Stimulated activated CD8-positive, alpha-beta memory T cell treated with anti-CD3 and anti-CD28 coated beads, Interleukin-7, amount 100 ng/mL, for 1 hour (primary cell): ENCODE results near the gene CHST11.

ENCODE experiments used
- DNase-seq, 2 donors: peaks; one replicate each; pipeline ENCODE4 v3.0.0-alpha.2; 2020; ENCODE audit warnings: low read depth in 2 of 2

Gene CHST11

GRCh38 chr12:104583301-104583700, 126.6 kb downstream of the CHST11 start:
- no peak for DNase-seq

DNA sequence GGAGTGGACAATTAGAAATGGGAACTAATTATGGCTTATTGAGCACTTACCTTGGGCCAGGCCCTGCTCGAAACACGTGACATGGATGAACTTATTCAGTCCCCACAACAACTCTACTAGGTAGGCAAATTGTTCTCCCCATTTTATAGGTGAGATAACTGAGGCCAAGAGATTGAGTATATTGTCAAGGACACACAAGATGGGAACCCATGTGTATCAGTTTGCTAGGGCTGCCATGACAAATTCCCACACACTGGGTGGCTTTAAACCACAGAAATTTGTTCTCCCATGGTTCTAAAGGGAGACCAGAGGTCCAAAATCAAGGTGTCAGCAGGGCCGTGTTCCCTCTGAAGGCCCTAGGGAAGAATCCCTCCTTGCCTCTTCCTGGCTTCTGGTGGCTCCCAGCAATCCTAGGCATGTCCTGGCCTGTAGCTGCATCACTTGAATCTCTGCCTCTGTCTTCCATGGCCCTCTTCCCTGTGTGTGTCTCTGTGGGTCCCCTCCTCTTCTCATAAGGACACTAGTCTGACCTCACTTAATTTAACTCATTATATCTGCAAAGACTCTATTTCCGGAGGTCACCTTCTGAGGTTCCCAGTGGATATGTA, 128.8 kb downstream of the CHST11 start:
- DNase-seq, result no peak

GRCh38 chr12:104586351-104586919, 129.7 kb downstream of the CHST11 start:
- no peak for DNase-seq

GRCh38 chr12:104588047-104588920, 131.5 kb downstream of the CHST11 start:
- DNase-seq, result no peak

DNA sequence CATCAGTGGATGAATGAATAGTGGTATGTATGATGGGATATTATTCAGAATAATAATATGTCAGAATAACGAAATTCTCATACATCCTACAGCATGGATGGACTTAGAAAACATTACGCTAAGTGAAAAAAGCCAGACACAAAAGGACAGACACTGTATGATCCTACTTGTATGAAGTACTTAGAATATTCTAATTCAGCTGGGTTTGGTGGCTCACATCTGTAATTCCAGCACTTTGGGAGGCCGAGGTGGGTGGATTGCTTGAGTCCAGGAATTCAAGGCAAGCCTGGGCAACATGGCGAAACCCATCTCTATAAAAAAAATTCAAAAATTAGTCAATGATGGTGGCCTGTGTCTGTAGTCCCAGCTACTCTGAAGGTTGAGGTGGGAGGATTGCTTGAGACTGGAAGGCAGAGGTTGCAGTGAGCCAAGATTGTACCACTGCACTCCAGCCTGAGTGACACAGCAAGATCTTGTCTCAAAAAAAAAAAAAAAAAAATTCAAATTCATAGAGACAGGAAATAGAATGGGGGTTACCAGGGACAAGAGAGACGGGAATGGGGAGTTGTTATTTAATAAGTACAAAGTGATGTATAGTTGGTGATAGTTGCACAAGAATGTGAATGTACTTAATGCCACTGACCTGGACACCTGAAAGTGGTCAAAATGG, 132.3 kb downstream of the CHST11 start:
- no peak for DNase-seq

DNA sequence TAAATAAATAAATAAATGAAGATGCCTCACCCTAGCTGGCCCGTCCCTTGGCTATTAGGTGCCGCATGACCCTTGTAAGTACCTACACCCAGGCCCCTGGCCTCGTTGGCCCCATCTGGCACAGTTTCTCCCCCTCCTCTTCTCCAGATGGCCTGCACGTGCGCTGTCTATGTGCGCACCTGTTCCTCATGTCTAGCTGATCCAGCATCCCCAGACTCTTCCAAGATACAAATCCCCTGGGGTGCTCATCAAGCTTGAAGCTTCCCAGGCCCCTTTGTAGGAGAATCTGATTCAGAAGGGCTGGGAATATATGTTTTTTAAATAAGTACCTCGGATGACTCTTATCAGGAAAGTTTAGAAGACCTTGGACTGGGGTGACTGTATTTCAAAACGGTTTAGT, 133.3 kb downstream of the CHST11 start:
- no peak for DNase-seq

DNA sequence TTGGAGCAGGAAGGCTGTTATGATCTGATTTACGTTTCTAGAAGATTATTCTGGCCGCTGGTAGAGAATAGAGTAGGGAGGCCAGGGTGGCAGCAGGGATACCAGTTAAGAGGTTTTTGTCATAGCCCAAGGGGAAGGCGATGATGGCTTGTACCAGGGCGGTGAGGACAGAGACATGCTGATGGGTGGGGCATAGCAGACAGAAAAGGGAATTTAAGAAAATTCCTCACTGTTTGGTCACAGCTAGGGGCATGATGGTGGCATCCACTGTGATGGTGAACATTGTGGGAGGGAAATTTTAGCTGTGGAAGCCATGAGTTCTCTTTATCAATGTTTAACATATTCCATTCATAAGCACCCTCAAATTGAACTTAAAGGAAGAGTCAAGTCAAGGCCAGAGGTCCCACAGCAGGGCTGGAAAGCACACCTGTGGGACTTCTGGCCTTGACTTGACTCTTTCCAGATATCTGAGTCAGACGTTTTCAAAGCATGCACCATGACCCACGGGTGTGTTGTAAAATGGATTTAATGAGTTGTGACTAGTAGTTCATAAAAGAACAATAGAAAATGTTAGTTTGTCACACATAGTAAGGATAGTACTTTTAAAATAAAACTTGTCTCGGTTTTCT, 134.6 kb downstream of the CHST11 start:
- DNase-seq, result no peak

DNA sequence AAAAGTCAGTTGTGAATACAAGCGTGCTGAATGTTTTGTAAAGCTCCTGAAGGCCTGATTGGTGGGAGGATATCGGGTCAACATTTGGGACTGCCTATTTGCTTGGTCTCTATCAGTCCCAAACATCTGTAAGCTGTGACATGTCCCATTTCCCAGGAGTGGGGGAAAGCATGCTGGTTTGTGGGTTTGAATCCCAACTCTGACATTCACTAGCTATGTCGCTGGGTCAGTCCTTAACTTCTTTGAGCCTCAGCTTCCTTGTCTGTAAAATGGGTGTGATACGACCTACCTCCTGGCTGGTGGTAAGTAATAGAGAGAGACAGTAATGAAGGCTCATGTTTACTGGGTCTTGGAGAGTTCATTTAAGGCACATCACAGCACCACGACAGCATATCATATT, 136.7 kb downstream of the CHST11 start:
- DNase-seq, result no peak

DNA sequence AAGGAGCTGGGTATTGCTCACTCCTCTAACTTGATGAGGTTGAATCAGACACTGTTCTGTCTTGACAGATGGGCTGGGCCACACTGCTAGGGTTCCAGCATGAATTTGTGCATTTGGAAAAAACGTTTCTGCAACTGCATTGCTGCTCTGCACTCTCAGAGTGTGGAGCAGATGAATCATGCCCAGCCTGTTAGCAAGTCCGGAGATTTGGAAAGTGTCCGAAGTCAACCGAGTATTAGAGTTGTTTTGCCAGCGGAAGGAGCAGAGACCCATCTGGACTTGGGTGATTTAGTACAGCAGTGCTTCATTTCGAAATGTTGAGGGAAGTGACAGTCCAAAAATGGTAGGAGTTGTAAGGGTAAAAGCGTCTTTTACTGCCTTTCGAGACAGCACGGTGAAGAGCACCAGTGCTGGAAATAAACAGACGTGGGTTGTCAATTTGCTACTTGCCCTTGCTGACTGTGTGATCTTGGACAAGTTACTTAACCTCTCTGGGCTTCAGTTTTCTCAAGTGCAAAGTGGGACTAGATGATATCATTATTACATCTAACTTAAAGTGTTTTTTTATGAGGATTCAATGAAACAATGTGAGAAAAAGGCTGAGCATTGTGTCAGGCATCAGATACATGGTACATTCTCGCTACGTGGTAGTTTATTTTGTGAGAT, 139.5 kb downstream of the CHST11 start:
- DNase-seq, result no peak

DNA sequence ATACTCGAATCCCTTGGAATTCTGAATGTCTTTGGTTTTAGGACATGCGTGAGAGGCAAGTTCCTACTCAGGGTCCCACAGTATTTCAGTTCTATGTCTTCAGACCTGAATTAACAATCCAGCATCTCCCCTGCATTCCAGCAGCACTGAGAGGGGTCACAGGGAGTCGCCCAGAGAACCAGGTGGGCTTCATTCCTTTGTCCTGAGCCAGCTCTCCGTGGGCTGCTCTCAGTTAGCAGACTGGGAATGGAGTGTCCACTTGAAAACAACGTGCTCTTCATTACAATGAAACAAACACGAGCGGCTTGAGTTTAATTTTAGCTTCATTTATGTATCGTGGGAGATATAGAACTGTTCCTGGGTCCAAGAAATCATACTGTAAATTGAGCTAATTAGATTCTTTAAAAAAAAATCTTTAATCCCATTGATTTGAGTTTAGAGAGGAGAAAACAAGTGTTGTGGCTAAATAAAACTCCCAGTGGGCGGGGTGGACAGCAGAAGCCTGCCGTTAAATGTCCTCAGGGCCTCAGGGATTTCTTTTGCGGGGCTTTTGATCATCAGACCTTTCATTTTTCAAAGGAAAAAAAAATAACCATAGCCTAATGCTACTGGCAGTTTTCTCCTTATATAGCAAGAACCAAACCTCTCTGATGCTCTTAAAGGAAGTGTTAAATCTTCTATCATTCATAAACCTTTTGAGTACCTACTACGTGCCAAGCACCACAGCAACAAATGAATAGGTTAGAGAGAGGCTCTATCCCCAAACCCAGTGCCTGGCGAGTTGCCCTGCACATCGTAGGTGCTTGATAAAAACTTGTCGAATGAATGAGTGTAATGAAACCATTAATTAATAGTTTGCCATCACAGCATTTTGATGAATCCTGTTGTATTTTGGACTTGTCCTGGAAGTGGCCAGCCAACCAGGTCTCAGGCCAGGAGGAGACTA, 140.4 kb downstream of the CHST11 start:
- DNase-seq, result no peak

GRCh38 chr12:104598342-104599271, 141.9 kb downstream of the CHST11 start:
- DNase-seq, result no peak

DNA sequence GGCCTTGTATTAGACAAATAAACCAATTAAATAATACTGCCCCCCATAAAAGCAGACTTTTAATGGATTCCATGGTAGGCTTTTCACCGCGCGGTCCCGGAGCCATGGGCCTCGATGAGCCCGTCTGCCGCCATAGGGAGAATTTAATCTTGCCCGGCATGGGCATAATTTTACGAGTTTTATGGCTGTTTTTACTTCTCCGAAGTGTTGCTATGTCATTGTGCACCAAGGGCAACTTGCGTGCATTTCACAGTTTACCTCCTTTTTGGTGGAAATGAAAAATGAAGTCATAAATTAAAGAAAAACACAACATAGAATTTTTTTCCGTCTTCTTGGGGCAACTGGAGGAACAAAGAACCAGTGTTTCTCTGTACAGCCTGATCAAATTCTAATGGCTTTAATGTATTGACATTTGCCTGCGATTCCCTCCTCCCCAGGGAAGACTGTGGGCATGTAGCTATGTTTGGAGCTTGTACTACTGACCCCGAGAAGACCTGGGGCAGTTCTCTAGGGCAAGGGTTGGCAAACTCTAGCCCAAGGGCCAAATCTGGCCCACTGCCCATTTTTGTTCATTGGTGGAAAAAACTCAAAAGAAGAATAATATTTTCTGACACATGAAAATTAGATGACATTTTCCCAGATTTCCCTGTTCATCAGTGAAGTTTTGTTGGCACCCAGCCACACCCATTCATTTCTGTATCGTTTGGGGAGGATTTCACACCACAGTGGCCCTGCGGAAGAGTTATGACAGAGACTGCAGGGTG, 142.7 kb downstream of the CHST11 start:
- no peak for DNase-seq

DNA sequence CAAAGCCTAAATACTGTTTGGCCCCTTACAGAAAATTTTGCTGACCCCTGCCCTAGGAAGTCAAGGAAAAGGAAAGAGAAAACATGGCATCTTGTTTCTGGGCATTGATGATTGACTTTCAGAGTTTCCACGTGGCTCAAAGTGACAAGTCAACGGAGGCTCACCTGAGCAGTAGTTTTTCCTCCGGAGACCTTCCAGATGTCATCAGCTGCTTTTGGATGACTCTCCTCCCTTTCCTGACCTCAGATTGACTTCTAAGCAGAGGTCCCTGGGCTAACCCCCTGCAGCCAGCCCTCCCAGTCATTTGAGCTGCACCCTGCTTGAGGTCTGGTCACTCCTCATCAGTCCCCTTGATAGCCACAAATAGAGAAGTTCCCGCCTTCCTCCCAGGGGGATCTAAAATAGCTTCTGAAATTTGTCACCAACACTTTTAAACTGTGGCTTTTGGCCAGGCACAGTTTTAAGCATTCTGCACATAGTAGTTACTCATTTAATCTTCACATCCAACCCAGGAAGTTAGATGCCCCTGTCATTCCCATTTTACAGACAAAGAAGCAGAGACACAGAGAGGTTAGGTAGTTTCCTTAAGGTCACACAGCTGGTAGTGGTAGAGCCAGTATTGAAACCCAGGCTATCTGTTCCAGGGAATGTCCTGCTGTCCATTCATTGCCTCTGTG, 143.4 kb downstream of the CHST11 start:
- DNase-seq, result no peak

DNA sequence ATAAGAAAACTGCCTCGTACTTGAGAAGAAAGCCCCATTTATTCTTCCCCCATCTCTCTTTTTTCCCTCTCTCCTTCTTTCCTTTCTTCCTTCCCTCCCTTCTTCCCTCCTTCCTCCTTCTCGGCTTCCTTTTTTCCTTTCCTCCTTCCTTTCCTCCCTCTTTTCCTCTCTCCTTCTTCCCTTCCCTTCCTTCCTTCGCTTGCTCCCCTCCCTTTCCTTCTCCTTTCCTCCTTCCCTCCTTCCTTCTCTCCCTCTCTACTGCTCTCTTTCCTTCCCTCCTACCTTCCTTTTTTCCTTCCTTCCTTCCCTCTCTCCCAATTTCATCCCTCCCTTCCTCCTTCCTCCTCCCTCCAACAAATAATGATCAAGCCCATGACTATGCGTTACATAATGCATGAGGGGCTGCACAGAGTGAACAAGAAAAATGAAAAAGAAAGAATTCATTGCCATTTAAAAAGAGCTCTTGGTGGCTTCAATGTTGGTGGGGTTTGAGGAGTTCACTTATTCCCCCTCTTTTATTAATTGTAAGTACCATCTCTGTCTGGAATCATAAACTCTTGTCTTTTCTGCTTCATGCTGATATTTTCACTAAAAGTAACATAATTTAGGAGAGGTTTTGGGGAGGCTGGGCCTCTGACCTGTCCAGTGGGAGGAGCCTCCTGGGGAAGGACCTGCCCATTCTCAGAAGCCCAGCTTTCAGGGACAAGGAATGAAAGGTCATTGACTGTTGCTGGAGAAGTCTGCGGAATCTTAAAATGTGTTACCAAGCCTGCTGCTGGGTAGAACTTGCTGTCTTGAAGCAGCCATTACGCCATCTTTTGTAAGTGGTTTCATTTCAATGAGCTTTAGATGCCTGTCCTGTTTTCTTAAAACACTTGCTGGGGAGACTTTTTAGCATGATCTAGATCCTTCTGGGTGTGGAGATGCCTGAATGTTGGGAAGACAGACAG, 144.3 kb downstream of the CHST11 start:
- DNase-seq, result no peak

GRCh38 chr12:104602406-104602805, 145.7 kb downstream of the CHST11 start:
- no peak for DNase-seq

DNA sequence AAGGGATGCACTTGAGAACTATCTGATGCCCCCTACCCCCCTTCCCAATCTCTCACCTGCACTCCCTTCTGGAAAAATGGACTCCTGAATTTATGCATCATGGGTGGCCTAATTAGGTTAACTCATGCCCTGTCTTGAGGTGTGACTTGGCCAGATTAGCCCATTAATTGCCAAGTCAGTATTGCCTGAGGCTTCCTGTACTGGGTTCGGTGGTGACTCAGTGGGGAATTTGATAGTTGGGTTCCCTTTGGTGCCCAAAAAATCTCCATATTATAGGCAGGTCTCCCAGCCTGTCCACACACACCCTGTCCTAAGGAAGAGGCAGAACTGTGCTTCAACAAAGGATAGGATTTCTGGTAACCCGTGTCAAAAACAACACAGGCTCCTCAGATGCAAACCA, 146.1 kb downstream of the CHST11 start:
- DNase-seq, result no peak

- DNase-seq, result no peak
These were observed 146.8 kb downstream of the CHST11 start for GRCh38 chr12:104603545-104603973.
